HUES6 (cell line): Measurements from ENCODE around the gene ZMIZ1.

Experiments used
- H3K27ac ChIP-seq: 2 replicates; pipeline ENCODE4 v1.7.0; 2013; ENCODE audit warnings: low read depth, mild to moderate bottlenecking, low read length, inconsistent platforms
- H3K27me3 ChIP-seq: 2 replicates; pipeline ENCODE4 v1.6.1; 2013; ENCODE audit warnings: low read length; ENCODE audit not compliant: control insufficient read depth, insufficient read depth
- H3K36me3 ChIP-seq: 2 replicates; pipeline ENCODE4 v1.6.1; 2013; ENCODE audit warnings: low read length; ENCODE audit not compliant: control insufficient read depth, insufficient read depth
- H3K4me1 ChIP-seq: 2 replicates; pipeline ENCODE4 v1.6.1; 2013; ENCODE audit warnings: low read length; ENCODE audit not compliant: control insufficient read depth, insufficient read depth
- H3K4me3 ChIP-seq: 2 replicates; pipeline ENCODE4 v1.5.1; 2013; ENCODE audit warnings: low read depth, low read length
- H3K9ac ChIP-seq: one replicate; pipeline ENCODE4 v1.6.1; 2013; ENCODE audit warnings: mild to moderate bottlenecking, low read length
- H3K9me3 ChIP-seq: 2 replicates; pipeline ENCODE4 v1.6.1; 2013; ENCODE audit warnings: low read depth, low read length; ENCODE audit not compliant: control insufficient read depth, insufficient read depth

Gene ZMIZ1

GRCh38 chr10:79184657-79185056, 115.9 kb downstream of the ZMIZ1 start:
- H3K27ac ChIP-seq = peak overlapping the region; percentile 48; the same call in 1 of the 2 replicates
- no peaks in the 10 kb centered on the region for H3K27me3 ChIP-seq
- no peak overlapping the region for H3K9ac ChIP-seq
- peaks cover 60% of the 10 kb centered on the region for H3K4me1 ChIP-seq
- no peaks in the 10 kb centered on the region for H3K36me3 ChIP-seq
- H3K4me3 ChIP-seq = no peak overlapping the region
- no peaks in the 10 kb centered on the region for H3K9me3 ChIP-seq

GRCh38 chr10:79185067-79185774, 116.5 kb downstream of the ZMIZ1 start:
- no peaks in the 10 kb centered on the region for H3K9me3 ChIP-seq
- H3K4me3 ChIP-seq = no peak overlapping the region
- no peaks in the 10 kb centered on the region for H3K36me3 ChIP-seq
- H3K27me3 ChIP-seq = no peaks in the 10 kb centered on the region
- no peak overlapping the region for H3K27ac ChIP-seq
- peaks cover 58% of the 10 kb centered on the region for H3K4me1 ChIP-seq
- no peak overlapping the region for H3K9ac ChIP-seq

GRCh38 chr10:79185796-79186374, 117.1 kb downstream of the ZMIZ1 start:
- H3K9ac ChIP-seq = no peak overlapping the region
- H3K27me3 ChIP-seq = no peaks in the 10 kb centered on the region
- H3K4me3 ChIP-seq = no peak overlapping the region
- no peaks in the 10 kb centered on the region for H3K36me3 ChIP-seq
- H3K27ac ChIP-seq = peak overlapping the region; percentile 37; the same call in 1 of the 2 replicates
- H3K9me3 ChIP-seq = no peaks in the 10 kb centered on the region
- peaks cover 58% of the 10 kb centered on the region for H3K4me1 ChIP-seq

GRCh38 chr10:79186486-79187120, 117.8 kb downstream of the ZMIZ1 start:
- Histone ChIP-seq H3K36me3 (no peaks in the 10 kb centered on the region), H3K9me3 (no peaks in the 10 kb centered on the region), H3K9ac (no peak overlapping the region), H3K27ac (no peak overlapping the region), H3K4me3 (no peak overlapping the region), H3K4me1 (peaks cover 52% of the 10 kb centered on the region), H3K27me3 (no peaks in the 10 kb centered on the region)

- no peaks in the 10 kb centered on the region for H3K27me3 ChIP-seq
- peaks cover 52% of the 10 kb centered on the region for H3K4me1 ChIP-seq
- no peaks in the 10 kb centered on the region for H3K36me3 ChIP-seq
- H3K4me3 ChIP-seq = no peak overlapping the region
- H3K9ac ChIP-seq = no peak overlapping the region
- no peak overlapping the region for H3K27ac ChIP-seq
- no peaks in the 10 kb centered on the region for H3K9me3 ChIP-seq
Measured at GRCh38 chr10:79187121-79187940, 118.6 kb downstream of the ZMIZ1 start.

- H3K4me1 ChIP-seq = peaks cover 46% of the 10 kb centered on the region
- 0 out of 2 replicates have a peak overlapping the region, but pooled peaks have one; percentile 18 for H3K27ac ChIP-seq
- no peaks in the 10 kb centered on the region for H3K36me3 ChIP-seq
- H3K9me3 ChIP-seq = no peaks in the 10 kb centered on the region
- H3K27me3 ChIP-seq = no peaks in the 10 kb centered on the region
- H3K4me3 ChIP-seq = no peak overlapping the region
- peak overlapping the region; percentile 6 for H3K9ac ChIP-seq
Measured at GRCh38 chr10:79188154-79188965, 119.6 kb downstream of the ZMIZ1 start.

GRCh38 chr10:79189181-79189580, 120.4 kb downstream of the ZMIZ1 start:
- Histone ChIP-seq H3K9ac (no peak overlapping the region), H3K27me3 (no peaks in the 10 kb centered on the region), H3K36me3 (no peaks in the 10 kb centered on the region), H3K4me1 (peaks cover 40% of the 10 kb centered on the region), H3K27ac (no peak overlapping the region), H3K4me3 (no peak overlapping the region), H3K9me3 (no peaks in the 10 kb centered on the region)

- Histone ChIP-seq H3K9ac (no peak overlapping the region), H3K27ac (no peak overlapping the region), H3K4me1 (peaks cover 39% of the 10 kb centered on the region), H3K27me3 (no peaks in the 10 kb centered on the region), H3K4me3 (no peak overlapping the region), H3K36me3 (no peaks in the 10 kb centered on the region), H3K9me3 (no peaks in the 10 kb centered on the region)
Measured at GRCh38 chr10:79189853-79190435, 121.2 kb downstream of the ZMIZ1 start.

- Histone ChIP-seq H3K36me3 (no peaks in the 10 kb centered on the region), H3K27ac (no peak overlapping the region), H3K9me3 (no peaks in the 10 kb centered on the region), H3K4me3 (no peak overlapping the region), H3K9ac (no peak overlapping the region), H3K27me3 (no peaks in the 10 kb centered on the region), H3K4me1 (peaks cover 35% of the 10 kb centered on the region)
Measured at GRCh38 chr10:79190740-79191261, 122.0 kb downstream of the ZMIZ1 start.
